ENCODE measurements around the gene DLGAP1. TPM values are rescaled to one million over a fixed set of nuclear protein-coding genes. Genes with fewer than 3 reads are reported as not detected.
A peak's percentile ranks its signal among the peaks of the same experiment; 100 is the strongest.
"Not testable (repeated sequence)": the region's sequence is repeated elsewhere in the genome, so short reads cannot be mapped to it uniquely, and the experiment has no call there.

The DLGAP1 gene
- total RNA-seq, 1 donor from 2014 or later = 7.7 TPM

DNA sequence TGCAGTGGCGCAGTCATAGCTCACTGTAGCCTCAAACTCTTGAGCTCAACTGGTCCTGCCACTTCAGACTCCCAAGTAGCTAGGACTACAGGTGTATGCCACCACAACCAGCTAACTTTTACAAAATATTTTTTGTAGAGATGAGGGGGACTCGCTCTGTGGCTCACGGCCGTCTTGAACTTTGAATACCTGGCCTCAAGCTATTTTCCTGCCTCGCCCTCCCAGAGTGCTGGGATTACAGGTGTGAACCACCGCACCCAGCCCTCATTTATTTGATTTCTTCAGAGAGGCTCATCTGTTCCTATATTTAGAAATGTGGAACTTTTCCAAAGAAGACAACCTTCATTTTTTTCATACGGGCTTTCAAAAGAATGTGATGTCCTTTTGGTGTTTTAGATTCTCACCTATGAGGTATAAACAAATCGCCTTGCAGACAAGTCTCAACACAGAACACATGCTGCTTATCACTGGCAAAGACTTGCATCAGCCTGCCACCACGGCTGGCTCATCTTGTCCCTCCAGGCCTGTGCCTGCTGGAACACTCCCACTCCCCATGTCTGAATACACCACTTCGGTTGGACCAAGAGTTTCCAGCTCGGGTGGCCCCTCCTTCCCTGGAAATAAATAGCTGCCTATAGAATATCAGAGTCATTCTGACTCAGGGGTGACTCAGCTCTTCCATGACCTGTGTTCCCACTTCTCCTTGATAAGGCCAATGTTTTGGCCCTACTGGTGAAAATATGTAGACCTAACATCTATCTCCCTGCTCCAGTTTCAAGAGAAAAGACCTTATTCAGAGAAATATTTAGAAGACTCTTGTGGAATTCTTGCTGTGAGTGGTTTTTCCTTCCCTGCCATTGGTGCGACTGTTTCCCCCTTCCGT lies 802.5 kb downstream of the DLGAP1 start:
- peak overlapping the region; percentile 47 for H3K4me3 Mint-ChIP-seq (ENCODE audit: unreplicated experiment)
- no peaks in the 10 kb centered on the region for H3K27me3 Mint-ChIP-seq (ENCODE audit: low read depth)
- H3K36me3 Mint-ChIP-seq (ENCODE audit: low read depth) = no peaks in the 10 kb centered on the region
- H3K27ac Mint-ChIP-seq (ENCODE audit: unreplicated experiment) = peak overlapping the region; percentile 97
- H3K9me3 Mint-ChIP-seq (ENCODE audit: low read depth) = no peaks in the 10 kb centered on the region
- peaks cover 41% of the 10 kb centered on the region for H3K4me1 Mint-ChIP-seq (ENCODE audit: low read depth)
- DNase-seq (ENCODE audit: low spot score) = no peak
- TF ChIP-seq CTCF (IDR thresholded peaks at IDR 0.05) = peak; percentile 53

- Mint-ChIP-seq H3K4me3 (ENCODE audit: unreplicated experiment) (no peak overlapping the region), H3K4me1 (ENCODE audit: low read depth) (peaks cover 41% of the 10 kb centered on the region)
- TF ChIP-seq CTCF (IDR thresholded peaks at IDR 0.05) = no peak
Observed at GRCh38 chr18:3651266-3651665, 803.8 kb downstream of the DLGAP1 start.

DNA sequence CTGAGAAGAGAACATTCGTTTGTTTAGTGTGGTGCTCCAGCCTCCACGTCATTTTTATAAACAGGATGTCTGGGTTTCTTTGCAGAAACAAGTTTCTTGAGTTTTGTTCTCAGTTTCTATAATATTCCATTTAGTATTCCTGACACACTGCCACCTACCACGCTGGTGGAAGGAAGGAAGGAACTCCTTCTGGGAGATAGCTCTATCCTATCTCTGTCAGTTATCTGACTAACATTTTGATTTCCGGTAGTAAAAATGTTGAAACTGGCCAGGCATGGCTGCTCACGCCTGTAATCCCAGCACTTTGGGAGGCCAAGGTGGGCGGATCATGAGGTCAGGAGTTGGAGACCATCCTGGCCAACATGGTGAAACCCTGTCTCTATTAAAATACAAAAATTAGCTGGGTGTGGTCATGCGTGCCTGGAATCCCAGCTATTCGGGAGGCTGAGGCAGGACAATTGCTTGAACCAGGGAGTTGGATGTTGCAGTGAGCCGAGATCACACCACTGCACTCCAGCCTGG lies 804.5 kb downstream of the DLGAP1 start:
- not testable (repeated sequence) for DNase-seq (ENCODE audit: low spot score); H3K9me3 Mint-ChIP-seq (ENCODE audit: low read depth); H3K36me3 Mint-ChIP-seq (ENCODE audit: low read depth); H3K4me3 Mint-ChIP-seq (ENCODE audit: unreplicated experiment); H3K27me3 Mint-ChIP-seq (ENCODE audit: low read depth)
- H3K27ac Mint-ChIP-seq (ENCODE audit: unreplicated experiment) = peak overlapping the region; percentile 83
- H3K4me1 Mint-ChIP-seq (ENCODE audit: low read depth) = peaks cover 41% of the 10 kb centered on the region

More at GRCh38 chr18:3651266-3651665, 803.8 kb downstream of the DLGAP1 start:
- H3K36me3 Mint-ChIP-seq (ENCODE audit: low read depth) = no peaks in the 10 kb centered on the region
- DNase-seq (ENCODE audit: low spot score) = no peak
- no peaks in the 10 kb centered on the region for H3K27me3 Mint-ChIP-seq (ENCODE audit: low read depth)
- H3K9me3 Mint-ChIP-seq (ENCODE audit: low read depth) = no peaks in the 10 kb centered on the region
- no peak overlapping the region for H3K27ac Mint-ChIP-seq (ENCODE audit: unreplicated experiment)

GRCh38 chr18:3649633-3650426 lies 805.3 kb downstream of the DLGAP1 start:
- Mint-ChIP-seq H3K4me1 (ENCODE audit: low read depth) (peaks cover 41% of the 10 kb centered on the region), H3K4me3 (ENCODE audit: unreplicated experiment) (no peak overlapping the region), H3K27me3 (ENCODE audit: low read depth) (no peaks in the 10 kb centered on the region), H3K9me3 (ENCODE audit: low read depth) (no peaks in the 10 kb centered on the region), H3K27ac (ENCODE audit: unreplicated experiment) (peak overlapping the region; percentile 83), H3K36me3 (ENCODE audit: low read depth) (no peaks in the 10 kb centered on the region)
- no peak for DNase-seq (ENCODE audit: low spot score)
- no peak for TF ChIP-seq CTCF (IDR thresholded peaks at IDR 0.05)

DNA sequence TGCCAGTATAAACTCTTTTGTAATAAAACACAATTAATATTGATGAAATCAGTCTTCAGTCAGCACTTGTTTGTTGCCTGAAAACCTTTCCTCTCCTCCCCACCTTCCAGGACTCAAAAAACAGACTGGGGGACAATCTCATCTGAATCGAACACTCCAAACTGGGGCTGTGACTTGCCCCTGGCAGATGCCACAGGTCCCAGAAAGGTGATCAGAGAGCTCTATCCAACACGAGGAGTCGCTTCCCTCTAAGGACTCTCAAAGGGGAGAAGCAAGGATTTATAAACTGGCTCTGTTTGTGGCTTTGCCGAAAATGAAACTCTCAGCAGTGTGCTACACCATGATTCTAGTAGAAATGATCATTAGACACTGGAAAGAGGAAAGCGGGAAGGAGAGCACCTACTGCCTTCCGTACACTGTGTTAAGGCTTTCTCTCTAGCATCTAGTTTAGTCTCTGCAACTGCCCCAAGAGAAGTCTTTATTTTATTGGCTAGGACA lies 805.9 kb downstream of the DLGAP1 start:
- H3K36me3 Mint-ChIP-seq (ENCODE audit: low read depth) = no peaks in the 10 kb centered on the region
- peak overlapping the region; percentile 83 for H3K27ac Mint-ChIP-seq (ENCODE audit: unreplicated experiment)
- no peak overlapping the region for H3K4me3 Mint-ChIP-seq (ENCODE audit: unreplicated experiment)
- no peaks in the 10 kb centered on the region for H3K9me3 Mint-ChIP-seq (ENCODE audit: low read depth)
- no peak for DNase-seq (ENCODE audit: low spot score)
- peaks cover 39% of the 10 kb centered on the region for H3K4me1 Mint-ChIP-seq (ENCODE audit: low read depth)
- no peaks in the 10 kb centered on the region for H3K27me3 Mint-ChIP-seq (ENCODE audit: low read depth)
- TF ChIP-seq CTCF (IDR thresholded peaks at IDR 0.05) = no peak
